ENCODE results near the gene TMEM183A. TPM values are rescaled to one million over a fixed set of nuclear protein-coding genes. Genes with fewer than 3 reads are reported as not detected.

The TMEM183A gene
- total and polyA plus RNA-seq, 9 donors = 42.0 to 72.4 (median 46.6) TPM

- Histone ChIP-seq H3K27ac (peak within 1 kb of the TSS in 1 of 2 donors; percentile 69), H3K4me1 (ENCODE audit: insufficient read depth) (peaks cover 8% of the 10 kb centered on the region), H3K9me3 (no peaks in the 10 kb centered on the region), H3K4me3 (peak within 1 kb of the TSS; percentile 42), H3K27me3 (no peaks in the 10 kb centered on the region), H3K36me3 (no peaks in the 10 kb centered on the region)
- 8 to 23% (median 15%) methylated on average over 20 to 52 of the region's 52 CpGs for WGBS, 3 donors
- intact Hi-C loops (cut with DNase I) = no loop called here
- no peak for TF ChIP-seq CTCF (IDR thresholded peaks at IDR 0.05)
- TF ChIP-seq POLR2A (IDR thresholded peaks at IDR 0.05) = no peak
- no peak for TF ChIP-seq EP300 (IDR thresholded peaks at IDR 0.05)
- peak; percentile 84 to 94 (median 89) for DNase-seq
Measured at GRCh38 chr1:203026031-203026665, 19.0 kb downstream of the TMEM183A start, which contains the start of gene PPFIA4. PPFIA4 (plus strand) TSS chr1:203026491; CDS start chr1:203039009, 12,518 bp downstream.

GRCh38 chr1:203026666-203027663 is 19.8 kb downstream of the TMEM183A start:
- TF ChIP-seq EP300 (IDR thresholded peaks at IDR 0.05) (no peak), POLR2A (IDR thresholded peaks at IDR 0.05) (no peak), CTCF (IDR thresholded peaks at IDR 0.05) (no peak)
- intact Hi-C loops (cut with DNase I) = no loop called here
- no peak overlapping the region for H3K27ac ChIP-seq
- no peaks in the 10 kb centered on the region for H3K9me3 ChIP-seq
- H3K4me1 ChIP-seq (ENCODE audit: insufficient read depth) = peaks cover 8% of the 10 kb centered on the region
- H3K27me3 ChIP-seq = no peaks in the 10 kb centered on the region
- no peaks in the 10 kb centered on the region for H3K36me3 ChIP-seq
- WGBS, 3 donors = 5 to 8% (median 8%) methylated on average over 44 to 46 of the region's 46 CpGs
- peak overlapping the region; percentile 42 for H3K4me3 ChIP-seq
- peak in 3 of 5 donors; percentile 40 to 57 (median 46) for DNase-seq

- Histone ChIP-seq H3K36me3 (no peaks in the 10 kb centered on the region), H3K27ac (no peak overlapping the region), H3K9me3 (no peaks in the 10 kb centered on the region), H3K4me3 (no peak overlapping the region), H3K4me1 (ENCODE audit: insufficient read depth) (peaks cover 8% of the 10 kb centered on the region), H3K27me3 (no peaks in the 10 kb centered on the region)
- intact Hi-C loops (cut with DNase I) = no loop called here
- 58 to 72% (median 61%) methylated on average over 9 of the region's 9 CpGs for WGBS, 3 donors
- TF ChIP-seq CTCF (IDR thresholded peaks at IDR 0.05) (no peak), POLR2A (IDR thresholded peaks at IDR 0.05) (no peak), EP300 (IDR thresholded peaks at IDR 0.05) (no peak)
- peak in 1 of 5 donors; percentile 18 for DNase-seq
Measured at GRCh38 chr1:203028067-203028783, 21.1 kb downstream of the TMEM183A start.

All from ovary (tissue), 9 donors.